ENCODE data around the gene CD96.

- TF ChIP-seq MAX (IDR thresholded peaks at IDR 0.05) (no peak), REST (IDR thresholded peaks at IDR 0.05; ENCODE audit: low read depth) (no peak), ZBTB7A (IDR thresholded peaks at IDR 0.05; ENCODE audit: low read depth) (no peak), NFIC (IDR thresholded peaks at IDR 0.05) (no peak), CEBPB (IDR thresholded peaks at IDR 0.05) (no peak), EGR1 (IDR thresholded peaks at IDR 0.05) (no peak), YY1 (IDR thresholded peaks at IDR 0.05; ENCODE audit: low read depth) (no peak), TAF1 (IDR thresholded peaks at IDR 0.05; ENCODE audit: low read depth) (no peak), FOXM1 (IDR thresholded peaks at IDR 0.05; ENCODE audit: borderline replicate concordance, low read depth) (no peak), CREB1 (IDR thresholded peaks at IDR 0.05; ENCODE audit: low read depth) (no peak), EP300 (IDR thresholded peaks at IDR 0.05; ENCODE audit: borderline replicate concordance) (no peak), USF1 (IDR thresholded peaks at IDR 0.05) (no peak), RAD21 (IDR thresholded peaks at IDR 0.05; ENCODE audit: low read depth) (no peak), TCF12 (IDR thresholded peaks at IDR 0.05; ENCODE audit: low read depth) (no peak)
Observed at GRCh38 chr3:111617912-111618601, 76.1 kb downstream of the CD96 start.
